CD4-positive, alpha-beta T cell treated with Interleukin-17A for 4 hours (primary cell): ENCODE data around the gene KRT25.

Experiments
- DNase-seq: peaks from one replicate; pipeline ENCODE4 v3.0.0-alpha.2; 2020; ENCODE audit warnings: mixed read lengths

KRT25 gene, protein sequence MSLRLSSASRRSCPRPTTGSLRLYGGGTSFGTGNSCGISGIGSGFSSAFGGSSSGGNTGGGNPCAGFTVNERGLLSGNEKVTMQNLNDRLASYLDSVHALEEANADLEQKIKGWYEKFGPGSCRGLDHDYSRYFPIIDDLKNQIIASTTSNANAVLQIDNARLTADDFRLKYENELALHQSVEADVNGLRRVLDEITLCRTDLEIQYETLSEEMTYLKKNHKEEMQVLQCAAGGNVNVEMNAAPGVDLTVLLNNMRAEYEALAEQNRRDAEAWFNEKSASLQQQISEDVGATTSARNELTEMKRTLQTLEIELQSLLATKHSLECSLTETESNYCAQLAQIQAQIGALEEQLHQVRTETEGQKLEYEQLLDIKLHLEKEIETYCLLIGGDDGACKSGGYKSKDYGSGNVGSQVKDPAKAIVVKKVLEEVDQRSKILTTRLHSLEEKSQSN

DNA sequence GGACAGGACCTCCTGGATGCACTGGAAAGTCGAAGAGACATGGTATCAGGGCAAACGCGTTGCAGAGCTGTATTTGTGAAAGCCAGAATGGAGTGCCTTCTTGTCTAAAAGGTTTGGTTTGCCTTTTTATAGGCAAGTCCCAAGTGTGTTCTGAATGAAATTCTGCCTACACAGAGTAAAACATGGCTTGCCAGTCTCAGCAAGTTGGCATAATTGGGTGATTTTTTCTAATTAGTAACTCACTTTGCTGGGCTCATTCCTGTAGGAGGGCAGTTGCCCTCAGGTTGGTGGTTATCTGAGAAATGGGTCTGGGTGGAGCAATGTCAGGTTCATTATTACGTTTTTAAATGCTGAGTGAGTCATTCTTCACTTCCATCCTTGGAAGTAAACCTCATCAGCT is at the start of gene KRT25:
KRT25 (minus strand) TSS at position 101 of the 400 bp plus-strand sequence; CDS start at position 41, 60 bp downstream.
- DNase-seq: no peak

DNA sequence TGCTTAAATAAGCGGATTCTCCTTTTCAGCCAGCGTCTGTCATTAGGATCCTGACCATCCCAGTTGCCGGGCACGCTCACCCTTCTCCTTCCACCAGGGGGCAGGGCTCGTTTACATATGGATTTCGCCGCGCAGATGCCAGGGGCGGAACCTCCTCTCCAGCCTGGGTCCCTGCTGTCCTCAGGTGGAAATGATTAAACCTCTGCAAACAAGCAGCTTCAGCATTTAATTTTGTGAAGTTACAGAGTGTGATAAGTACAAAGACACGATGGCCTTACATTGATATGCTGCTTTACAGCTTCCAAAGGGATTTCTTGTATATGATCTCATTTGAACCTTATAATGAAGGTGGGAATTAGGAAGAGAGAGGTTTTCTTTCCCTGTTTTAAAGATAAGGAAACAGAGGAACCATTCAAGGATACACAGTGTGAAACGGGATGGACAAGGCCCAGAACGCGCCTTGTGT is 48.5 kb upstream of the KRT25 start:
- DNase-seq: peak; percentile 81

DNA sequence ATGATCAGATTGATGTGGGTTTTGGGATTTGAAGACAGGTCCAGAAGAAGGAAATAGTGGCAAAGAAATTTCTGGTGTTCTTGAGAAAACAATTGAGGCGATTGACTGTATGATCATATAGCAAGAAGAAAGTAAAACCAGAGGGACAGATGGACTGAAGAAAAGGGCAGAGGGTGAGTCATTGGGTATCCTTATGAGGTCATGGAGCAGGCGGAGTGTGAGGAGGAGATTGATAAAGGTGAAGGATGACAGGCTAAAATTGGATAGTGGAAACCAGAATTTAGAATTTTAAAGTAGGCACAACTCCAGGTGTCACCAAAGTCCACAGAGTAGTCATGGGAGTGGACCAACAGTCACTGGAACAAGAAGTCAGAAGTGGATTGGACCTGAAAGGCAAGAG is 46.0 kb upstream of the KRT25 start:
- DNase-seq: no peak

DNA sequence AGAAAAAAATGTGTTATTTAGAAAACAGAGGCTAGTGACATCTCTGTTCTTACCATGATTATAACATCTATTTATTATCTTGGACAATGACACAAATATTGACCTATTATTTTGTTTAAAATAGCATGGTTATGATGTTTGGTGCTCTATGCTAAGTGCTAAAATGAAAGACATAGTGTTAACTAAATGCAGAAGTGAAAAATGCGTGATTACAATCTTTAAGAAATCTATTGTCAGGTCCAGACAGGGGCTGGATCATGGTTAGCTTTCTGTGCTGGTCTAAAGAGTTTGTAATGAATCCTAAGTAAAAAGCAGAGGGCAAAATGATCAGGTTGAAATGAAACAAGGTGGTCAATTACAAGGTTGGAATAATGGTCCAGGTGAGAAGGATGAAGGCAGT is 45.2 kb upstream of the KRT25 start:
- no peak for DNase-seq

DNA sequence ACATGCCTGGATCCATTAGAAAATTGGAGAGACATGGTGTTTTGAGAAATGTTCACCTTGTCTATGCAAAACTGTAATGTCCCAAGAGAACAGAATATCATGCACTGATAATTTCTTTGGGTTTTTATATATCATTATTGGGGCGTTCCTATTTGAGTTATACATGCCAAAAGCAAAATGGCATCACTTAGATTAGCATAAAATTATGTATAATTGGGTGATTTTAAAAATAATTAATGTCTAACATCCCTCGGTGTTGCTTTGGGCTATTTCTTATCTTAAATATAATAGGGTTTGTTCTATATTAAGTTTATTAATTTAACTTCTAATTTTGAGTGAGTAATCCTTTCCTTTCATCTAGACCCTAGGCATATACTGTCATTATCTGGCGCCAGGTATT is 44.7 kb upstream of the KRT25 start, which contains the start of gene KRT28:
KRT28 (minus strand) TSS at position 101 of the 400 bp plus-strand sequence; CDS start at position 35, 66 bp downstream.
- DNase-seq: no peak

DNA sequence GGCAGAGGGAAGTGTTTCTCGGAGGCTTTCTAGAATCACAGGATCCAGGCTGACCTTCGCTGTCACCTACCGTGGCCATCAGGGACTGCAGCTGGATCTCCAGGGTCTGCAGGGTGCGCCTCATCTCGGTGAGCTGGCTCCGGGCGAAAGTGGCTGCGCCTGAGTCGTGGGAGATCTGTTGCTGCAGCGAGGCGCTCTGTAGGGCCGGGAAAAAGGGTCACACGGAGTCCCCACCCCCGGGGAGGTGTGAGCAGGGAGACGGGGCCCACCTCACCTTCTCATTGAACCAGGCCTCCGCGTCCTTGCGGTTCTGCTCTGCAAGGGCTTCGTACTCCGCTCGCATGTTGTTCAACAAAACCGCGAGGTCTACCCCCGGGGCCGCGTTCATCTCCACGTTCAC is 41.7 kb upstream of the KRT25 start:
- no peak for DNase-seq

DNA sequence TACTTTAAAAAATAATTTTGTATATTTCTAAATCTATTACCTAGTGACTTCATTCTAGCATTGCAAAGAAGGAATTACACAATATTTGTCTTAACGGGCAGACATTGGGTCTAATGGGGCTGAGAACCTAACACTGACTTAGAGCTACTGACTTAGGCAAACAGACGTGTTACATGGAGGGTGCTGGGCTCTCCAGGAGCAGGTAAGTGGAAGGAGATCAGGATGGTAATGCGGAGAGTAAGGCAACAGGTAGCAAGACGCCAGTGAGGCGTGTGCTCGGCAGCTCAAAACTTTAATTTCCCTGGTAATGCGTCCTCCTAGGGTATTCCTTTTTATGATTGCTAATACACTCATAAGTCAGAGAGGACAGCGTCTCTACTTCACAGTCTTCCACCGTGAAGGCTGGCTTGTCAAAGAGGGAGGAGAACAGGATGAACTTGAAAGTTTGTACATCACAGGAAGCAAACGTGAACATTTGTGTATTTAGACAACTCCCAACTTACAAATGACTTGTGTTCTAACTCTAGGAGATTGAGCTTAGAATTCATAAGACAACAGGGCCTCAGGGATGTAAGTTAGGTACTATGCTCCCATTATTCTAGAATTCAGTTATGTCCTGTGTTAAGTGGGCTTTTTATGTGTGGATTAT is 40.0 kb upstream of the KRT25 start:
- DNase-seq: no peak

DNA sequence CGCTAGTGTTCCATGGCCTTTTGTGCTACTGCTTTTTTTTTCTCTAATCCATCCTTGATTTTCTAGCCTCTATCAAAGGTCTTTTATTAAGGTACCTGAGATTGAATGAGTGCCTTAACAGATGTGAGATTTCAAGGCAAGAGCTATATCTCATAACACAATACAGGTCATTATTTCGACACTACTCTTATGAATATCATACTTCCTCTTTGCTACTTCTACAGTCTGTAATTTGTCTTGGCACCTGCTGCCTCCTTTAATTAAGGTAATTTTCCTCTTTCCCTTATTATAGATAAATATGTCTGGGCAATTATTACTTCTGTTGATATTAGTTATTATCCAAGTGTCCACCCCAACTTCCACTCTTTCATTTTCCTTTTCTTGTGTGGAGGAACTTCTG is 39.3 kb upstream of the KRT25 start:
- DNase-seq: no peak

DNA sequence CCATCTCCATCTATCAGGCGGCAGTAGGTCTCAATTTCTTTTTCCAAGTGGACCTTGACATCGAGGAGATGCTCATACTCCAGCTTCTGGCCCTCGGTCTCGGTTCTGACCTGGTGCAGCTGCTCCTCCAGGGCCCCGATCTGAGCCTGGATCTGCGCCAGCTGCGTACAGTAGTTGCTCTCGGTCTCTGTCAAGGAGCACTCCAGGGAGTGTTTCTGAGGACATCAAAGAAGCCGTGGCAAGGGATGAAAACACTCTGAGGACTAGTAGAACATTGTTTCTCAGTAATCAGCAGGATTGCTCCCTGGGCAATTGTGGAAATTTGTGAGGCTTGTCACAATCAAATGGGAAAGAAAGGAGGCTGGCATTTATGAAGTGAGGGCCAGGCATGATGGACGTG is 38.7 kb upstream of the KRT25 start:
- no peak for DNase-seq

DNA sequence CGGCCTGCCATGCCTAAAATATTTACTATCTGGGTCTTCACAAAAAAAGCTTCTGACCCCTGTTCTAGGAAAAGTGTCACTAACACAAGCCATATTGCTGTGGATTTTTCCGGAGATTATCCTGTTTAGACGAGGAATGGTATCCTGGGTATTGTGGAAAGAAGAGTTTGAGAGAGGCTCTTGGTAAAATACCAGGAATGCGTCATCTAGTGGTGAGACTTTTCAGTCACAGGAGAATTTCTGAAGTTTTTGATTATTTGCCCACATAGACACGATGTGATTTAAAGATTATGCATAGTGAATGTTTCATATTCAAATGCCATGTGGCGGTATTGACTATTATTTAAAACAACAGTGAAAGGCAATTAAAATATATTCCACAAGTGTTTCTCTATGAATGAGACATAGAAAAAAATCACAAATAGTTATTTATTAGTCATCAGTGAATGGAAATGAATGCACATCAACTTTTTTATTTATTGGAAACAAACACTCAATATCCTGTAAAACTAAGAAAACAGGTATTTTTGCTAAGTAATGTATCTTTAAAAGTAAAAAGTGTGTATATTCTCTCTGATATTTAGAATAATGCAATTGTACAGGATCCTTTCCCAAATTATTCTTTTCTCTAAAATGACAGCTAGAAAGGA is 36.8 kb upstream of the KRT25 start:
- no peak for DNase-seq

DNA sequence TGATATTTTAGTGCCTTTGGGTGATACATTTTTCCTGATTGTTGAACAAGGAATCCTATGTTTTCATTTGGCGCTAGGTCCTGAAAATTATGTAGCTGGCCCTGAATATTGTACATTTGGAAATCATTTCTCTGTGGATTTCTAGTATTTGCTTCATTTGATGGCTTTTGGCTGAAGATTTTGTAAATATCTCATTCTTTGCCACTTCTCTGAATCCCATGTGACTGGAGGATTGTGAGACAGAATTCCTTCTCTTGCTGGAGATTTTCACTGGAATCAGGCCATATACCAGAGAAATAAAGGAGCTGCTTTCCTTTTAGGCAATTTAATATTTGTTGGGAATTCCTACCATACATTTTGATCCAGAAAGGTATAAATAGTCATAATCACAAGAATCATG is 36.0 kb upstream of the KRT25 start:
- DNase-seq: no peak

DNA sequence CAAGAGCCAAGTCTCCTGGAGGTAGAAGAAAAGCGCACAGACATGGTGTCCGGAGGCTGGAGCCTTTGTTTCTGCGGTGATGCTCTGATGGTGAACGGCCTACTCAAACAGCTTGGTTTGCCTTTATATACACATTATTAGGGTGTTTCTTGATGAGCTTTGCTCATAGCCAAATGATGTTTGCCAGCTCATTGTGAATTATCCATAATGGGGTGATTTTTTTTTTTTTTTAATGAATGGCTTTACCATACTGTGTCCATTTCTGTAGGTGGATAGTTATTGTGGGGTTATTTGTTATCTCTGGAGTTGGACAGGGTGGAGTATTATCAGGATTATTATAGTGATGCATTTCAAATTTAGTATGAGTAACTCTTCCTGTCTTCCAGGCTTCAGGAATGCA is 27.3 kb upstream of the KRT25 start, which contains the start of gene KRT27:
KRT27 (minus strand) TSS at position 101 of the 400 bp plus-strand sequence; CDS start at position 44, 57 bp downstream.
- DNase-seq: no peak

DNA sequence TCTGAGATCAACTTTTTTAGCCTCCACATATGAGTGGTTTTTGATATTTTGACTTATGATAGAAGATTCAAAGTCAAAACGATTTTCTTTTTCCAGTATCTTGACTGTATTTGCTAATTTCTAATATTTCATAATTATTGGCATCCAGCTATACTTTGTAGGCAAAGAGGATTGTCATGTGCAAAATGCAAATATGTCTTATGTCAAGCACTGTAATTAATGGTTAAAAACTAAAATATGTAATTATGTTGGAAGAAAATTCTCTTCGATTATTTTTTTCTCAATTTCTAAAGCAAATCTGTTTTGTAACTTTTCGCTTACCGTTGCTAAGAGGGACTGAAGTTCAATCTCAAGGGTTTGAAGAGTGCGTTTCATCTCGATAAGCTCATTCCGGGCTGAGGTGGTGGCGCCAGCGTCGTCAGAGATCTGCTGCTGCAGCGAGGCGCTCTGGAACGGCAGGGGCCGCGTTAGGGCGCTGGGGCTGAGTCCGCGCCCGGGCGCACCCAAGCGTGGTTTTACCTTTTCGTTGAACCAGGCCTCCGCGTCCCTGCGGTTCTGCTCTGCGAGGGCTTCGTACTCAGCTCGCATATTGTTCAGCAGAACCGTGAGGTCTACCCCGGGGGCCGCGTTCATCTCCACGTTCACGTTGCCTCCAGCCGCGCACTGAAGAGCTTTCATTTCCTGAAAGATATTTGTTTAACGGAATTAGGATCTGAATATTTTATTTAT is 24.2 kb upstream of the KRT25 start:
- DNase-seq: peak; percentile 12

DNA sequence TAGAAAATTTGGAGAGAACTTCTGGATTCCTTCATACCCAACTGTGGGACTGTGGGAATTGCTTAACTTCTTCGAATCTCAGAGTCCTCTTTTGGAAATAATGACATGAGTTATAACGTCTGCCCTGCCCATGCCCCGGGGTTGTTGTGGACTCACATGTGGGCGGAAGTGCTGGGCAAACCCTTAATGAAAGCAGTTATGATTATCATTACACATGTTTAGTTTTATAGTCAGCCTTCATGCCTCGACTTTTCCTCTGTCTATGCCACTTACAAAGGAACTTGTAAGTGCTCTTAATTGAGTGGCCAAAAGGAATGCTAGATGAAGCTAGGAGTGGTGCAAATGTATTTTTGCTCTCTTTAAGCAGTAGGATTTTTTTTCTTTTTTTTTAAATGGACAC is 23.3 kb upstream of the KRT25 start:
- no peak for DNase-seq

DNA sequence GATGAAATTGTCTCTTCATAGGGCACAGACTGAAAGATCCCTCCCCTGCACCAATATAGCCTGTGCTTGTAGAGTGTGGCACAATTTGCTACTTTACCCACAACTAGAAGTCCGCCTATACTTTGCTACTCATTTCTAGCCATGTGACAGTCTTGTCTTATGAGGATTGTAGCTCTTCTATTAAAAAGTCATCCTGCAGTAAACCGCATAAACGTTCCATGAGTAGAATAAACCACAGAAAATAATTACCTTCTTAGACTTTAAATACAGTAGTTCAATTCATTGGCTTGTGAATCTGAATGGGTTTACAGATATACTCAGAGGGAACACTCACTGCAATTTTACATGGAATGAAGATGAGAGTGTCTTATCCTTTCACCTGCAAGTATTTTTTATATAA is 22.8 kb upstream of the KRT25 start:
- DNase-seq: no peak

DNA sequence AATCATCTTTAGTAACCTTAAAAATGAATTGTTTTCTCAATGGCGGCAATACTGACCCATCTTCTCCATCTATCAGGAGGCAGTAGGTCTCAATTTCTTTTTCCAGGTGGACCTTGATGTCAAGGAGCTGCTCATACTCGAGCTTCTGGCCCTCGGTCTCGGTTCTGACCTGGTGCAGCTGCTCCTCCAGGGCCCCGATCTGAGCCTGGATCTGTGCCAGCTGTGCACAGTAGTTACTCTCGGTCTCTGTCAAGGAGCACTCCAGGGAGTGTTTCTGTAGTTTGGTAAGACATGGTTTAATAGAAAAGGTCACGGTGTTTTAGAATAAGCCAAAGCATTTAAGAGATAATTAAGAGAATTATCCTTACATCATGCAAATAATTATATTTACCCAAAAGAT is 22.3 kb upstream of the KRT25 start:
- DNase-seq: no peak

DNA sequence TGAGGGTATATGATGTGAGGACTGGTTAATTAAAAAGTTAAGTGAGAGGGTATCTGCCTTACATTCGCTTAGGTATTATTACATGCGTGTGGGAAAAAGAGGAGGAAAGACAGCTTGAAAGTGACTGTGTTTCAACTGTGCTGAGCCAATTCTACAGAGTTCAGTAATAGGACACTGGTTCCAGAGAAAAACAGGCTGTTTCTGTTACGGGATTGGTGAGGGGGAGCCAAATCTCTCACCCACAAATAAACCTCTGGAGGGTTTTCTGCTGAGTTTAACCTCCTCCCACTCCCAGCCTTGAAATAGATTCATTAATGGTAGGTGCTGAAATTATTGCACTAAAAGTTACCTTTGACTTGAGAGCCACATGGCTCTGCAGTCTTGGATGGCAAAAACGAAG is 20.8 kb upstream of the KRT25 start:
- no peak for DNase-seq

DNA sequence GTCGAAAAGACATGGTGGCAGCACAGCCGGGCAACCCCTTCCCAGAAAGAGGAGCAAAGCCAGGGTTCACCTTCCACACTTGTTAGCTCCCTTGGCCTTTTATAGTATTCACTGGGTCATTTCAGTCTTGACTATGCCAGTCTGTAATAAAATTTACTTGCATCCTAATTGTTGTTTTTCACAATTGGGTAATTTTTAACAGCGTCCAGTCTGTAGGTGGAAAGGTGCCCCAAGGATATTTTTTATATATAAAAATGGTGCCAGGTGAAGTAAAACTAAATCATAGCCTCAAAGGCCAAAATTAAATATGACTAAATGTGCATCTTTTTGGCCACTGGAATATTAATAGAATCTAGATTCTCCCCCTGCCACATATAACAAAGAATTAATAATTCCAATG is 17.0 kb upstream of the KRT25 start, which contains the start of gene KRT26:
KRT26 (minus strand) TSS at position 101 of the 400 bp plus-strand sequence; CDS start at position 13, 88 bp downstream.
- DNase-seq: no peak

DNA sequence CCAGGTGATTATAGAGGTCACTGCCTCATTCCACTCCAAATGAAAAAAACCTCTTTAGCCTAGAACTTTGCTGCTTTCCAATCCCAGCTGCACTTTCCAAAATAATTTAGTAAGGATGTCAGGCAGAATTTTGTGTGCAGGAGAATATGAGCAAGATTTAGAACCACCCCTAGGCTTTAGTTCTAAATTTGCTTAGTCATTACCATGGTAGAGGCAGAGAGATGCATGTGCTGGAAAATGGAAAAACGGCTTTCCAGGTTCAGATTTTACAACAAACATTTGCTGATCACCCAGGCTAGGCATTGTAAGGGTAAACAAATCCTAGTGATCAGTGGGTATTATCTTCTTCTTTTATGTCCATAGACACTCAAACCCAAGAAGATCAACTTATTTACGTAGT is 10.5 kb upstream of the KRT25 start:
- no peak for DNase-seq

DNA sequence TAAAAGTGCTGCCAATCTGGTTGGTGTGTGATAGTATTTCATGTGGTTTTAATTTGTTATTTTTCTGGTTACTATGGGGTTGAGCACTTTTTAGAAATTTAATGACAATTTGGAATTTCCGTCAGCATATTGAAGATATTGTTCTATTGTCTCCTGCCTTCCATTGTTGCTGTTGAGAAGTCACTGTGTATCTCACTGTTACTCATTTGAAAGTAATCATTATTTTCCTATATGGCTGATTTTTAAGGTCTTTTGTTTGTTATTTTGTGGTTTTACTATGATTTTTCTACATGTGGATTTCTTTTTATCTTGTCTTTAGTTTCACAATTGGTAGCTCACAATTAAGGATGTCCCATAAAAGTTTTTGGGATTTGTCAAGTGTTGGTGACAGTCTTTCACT is 8.6 kb upstream of the KRT25 start:
- no peak for DNase-seq

DNA sequence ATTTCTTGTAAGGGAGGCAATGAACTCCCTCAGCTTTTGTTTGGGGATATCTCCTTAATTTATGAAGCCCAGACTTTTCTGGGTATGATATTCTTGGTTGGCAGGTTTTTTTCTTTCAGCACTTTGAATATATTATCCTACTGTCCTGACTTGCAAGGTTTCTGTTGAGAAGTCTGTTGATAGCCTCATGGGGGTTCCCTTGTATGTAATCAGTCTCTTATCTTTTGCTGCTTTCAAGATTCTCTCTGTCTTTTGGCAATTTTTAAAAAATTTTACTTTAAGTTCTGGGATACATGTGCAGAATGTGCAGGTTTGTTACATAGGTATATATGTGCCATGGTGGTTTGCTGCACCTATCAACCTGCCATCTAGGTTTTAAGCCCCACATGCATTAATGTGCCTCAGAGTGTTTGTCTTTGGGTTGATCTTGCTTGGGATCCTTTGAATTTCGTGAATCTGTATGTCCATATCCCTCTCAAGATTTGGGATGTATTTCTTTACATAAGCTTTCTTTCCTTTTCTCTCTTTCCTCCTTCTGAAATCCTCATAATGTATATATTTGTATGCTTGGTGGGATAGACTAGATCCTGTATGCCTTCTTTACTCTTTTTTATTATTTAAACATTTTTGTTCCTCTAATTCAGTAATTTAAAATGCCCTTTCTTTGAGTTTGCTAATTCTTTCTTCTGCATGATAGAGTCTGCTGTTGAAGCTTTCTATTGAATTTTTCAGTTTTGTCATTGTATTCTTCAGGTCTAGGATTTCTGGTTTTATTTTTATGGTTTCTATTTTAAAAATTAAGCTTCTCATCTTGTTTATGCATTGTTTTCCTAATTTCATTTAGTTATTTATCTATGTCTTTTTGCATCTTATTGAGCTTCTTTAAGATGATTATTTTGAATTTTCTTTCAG is 5.2 kb upstream of the KRT25 start:
- no peak for DNase-seq

DNA sequence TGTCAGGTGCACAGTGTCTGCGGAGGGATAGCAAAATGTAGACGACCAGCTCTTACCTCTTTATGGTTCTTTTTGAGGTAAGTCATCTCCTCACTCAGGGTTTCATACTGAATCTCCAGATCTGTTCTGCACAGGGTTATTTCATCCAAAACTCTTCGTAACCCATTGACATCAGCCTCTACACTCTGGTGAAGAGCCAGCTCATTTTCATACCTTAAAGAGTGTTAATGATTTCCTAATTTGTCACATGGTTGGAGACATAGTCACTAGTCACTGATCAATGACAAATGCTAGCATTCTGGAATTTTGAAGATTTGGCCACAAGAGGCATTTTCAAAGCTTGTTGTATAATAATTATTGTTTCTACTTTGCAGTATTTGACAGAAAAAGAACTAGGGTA is 1.3 kb downstream of the KRT25 start:
- DNase-seq: no peak
